GM23338 (cell line): ENCODE results near the gene TICRR. TPM values are rescaled to one million over a fixed set of nuclear protein-coding genes. Genes with fewer than 3 reads are reported as not detected.

Experiments
- ATAC-seq: fragments of 200-7000 bp; cut with Tn5 transposase; 3 replicates; pipeline ENCODE4 v1.9.1; 2020
- DNase-seq: peaks from one replicate; pipeline ENCODE4 v3.0.0-alpha.2; 2015; ENCODE audit warnings: low spot score
- H2AFZ ChIP-seq: fragments of 200-600 bp; sonication (generic); 2 replicates; pipeline ENCODE4 v1.8.0; 2016; ENCODE audit warnings: antibody characterized with exemption, mild to moderate bottlenecking, moderate library complexity
- H3F3A ChIP-seq: fragments of 200-600 bp; sonication (generic); replicated peaks from 2 replicates; pipeline ENCODE4 v1.8.0; 2017; ENCODE audit warnings: antibody characterized with exemption, mixed run types, low read depth
- H3K27ac ChIP-seq: fragments of 200-600 bp; sonication (generic); 2 replicates; pipeline ENCODE4 v1.6.1; 2016; ENCODE audit warnings: low read depth
- H3K27me3 ChIP-seq: fragments of 200-600 bp; sonication (generic); 2 replicates; pipeline ENCODE4 v1.8.0; 2016; ENCODE audit warnings: mild to moderate bottlenecking, mixed run types, moderate library complexity; ENCODE audit not compliant: insufficient read depth
- H3K36me3 ChIP-seq: fragments of 200-600 bp; sonication (generic); 2 replicates; pipeline ENCODE4 v1.8.0; 2016; ENCODE audit warnings: mild to moderate bottlenecking; ENCODE audit not compliant: insufficient read depth
- H3K4me1 ChIP-seq: fragments of 200-600 bp; sonication (generic); 2 replicates; pipeline ENCODE4 v1.8.0; 2016; ENCODE audit warnings: mild to moderate bottlenecking, moderate library complexity; ENCODE audit not compliant: insufficient read depth
- H3K4me2 ChIP-seq: fragments of 200-600 bp; sonication (generic); 2 replicates; pipeline ENCODE4 v1.7.1; 2017; ENCODE audit warnings: mixed run types
- H3K4me3 ChIP-seq: fragments of 200-600 bp; sonication (generic); 2 replicates; pipeline ENCODE4 v1.6.1; 2016; ENCODE audit warnings: mixed run types
- H3K79me2 ChIP-seq: fragments of 200-600 bp; sonication (generic); replicated peaks from 2 replicates; pipeline ENCODE4 v1.8.0; 2017; ENCODE audit warnings: mild to moderate bottlenecking; ENCODE audit not compliant: insufficient read depth
- H3K9me2 ChIP-seq: fragments of 200-600 bp; sonication (generic); 2 replicates; pipeline ENCODE4 v1.8.0; 2017; ENCODE audit not compliant: insufficient read depth
- H4K20me1 ChIP-seq: fragments of 200-600 bp; sonication (generic); replicated peaks from 2 replicates; pipeline ENCODE4 v1.8.0; 2017; ENCODE audit warnings: mild to moderate bottlenecking; ENCODE audit not compliant: insufficient read depth
- H3K27ac Mint-ChIP-seq: 2 replicates; pipeline ENCODE4 v1.8.0; 2020; ENCODE audit warnings: inconsistent platforms, mild to moderate bottlenecking, moderate library complexity, mixed read lengths
- H3K27me3 Mint-ChIP-seq: 3 replicates; pipeline ENCODE4 v1.8.0; 2022; ENCODE audit warnings: low read depth, mild to moderate bottlenecking, moderate library complexity, mixed read lengths, inconsistent platforms; ENCODE audit not compliant: insufficient read depth, poor library complexity
- H3K36me3 Mint-ChIP-seq: 3 replicates; pipeline ENCODE4 v1.8.0; 2021; ENCODE audit warnings: low read depth, mild to moderate bottlenecking, inconsistent platforms, moderate library complexity, mixed read lengths
- H3K4me1 Mint-ChIP-seq: 3 replicates; pipeline ENCODE4 v1.8.0; 2020; ENCODE audit warnings: mild to moderate bottlenecking, inconsistent platforms, mixed read lengths
- H3K4me3 Mint-ChIP-seq: 3 replicates; pipeline ENCODE4 v1.8.0; 2021; ENCODE audit warnings: moderate library complexity, mild to moderate bottlenecking, inconsistent platforms, mixed read lengths
- H3K9me3 Mint-ChIP-seq: 3 replicates; pipeline ENCODE4 v1.8.0; 2020; ENCODE audit warnings: moderate library complexity, mild to moderate bottlenecking, inconsistent platforms, mixed read lengths
- EZH2 ChIP-seq: fragments of 200-600 bp; sonication (generic); IDR thresholded peaks from one replicate; pipeline ENCODE4 v1.8.0; 2017; ENCODE audit warnings: antibody characterized with exemption, mild to moderate bottlenecking, low read depth; ENCODE audit not compliant: unreplicated experiment
- JUNB ChIP-seq: IDR thresholded peaks from one replicate; pipeline ENCODE4 v1.6.1; 2016; ENCODE audit warnings: antibody characterized with exemption; ENCODE audit not compliant: unreplicated experiment
- ZNF114 ChIP-seq: fragments of 250-450 bp; sonication (Bioruptor Pico); IDR thresholded peaks from 2 replicates; pipeline ENCODE4 v1.5.0; 2020; ENCODE audit warnings: mild to moderate bottlenecking, moderate library complexity
- polyA plus RNA-seq: library from polyadenylated mRNA; unstranded; fragments of >200 nt; fragmentation: Nextera tagmentation; extraction: Ambion mirVana; gene quantifications from 2 replicates; pipeline ENCODE4 v1.2.1, GENCODE V29; 2016
- total RNA-seq: library from RNA; depleted of rRNA; stranded (reverse); fragments of >200 nt; shearing (Covaris generic); gene quantifications from 2 replicates; pipeline ENCODE4 v1.2.3, GENCODE V29; 2014
- TF ChIP-seq, protein P1 (sequence below): IDR thresholded peaks from one replicate; pipeline ENCODE4 v1.6.1; 2018; ENCODE audit warnings: antibody characterized with exemption; ENCODE audit not compliant: unreplicated experiment
- TF ChIP-seq, protein P2 (sequence below): IDR thresholded peaks from 2 replicates; pipeline ENCODE4 v1.6.1; 2016; ENCODE audit warnings: antibody characterized with exemption
- TF ChIP-seq, protein P3 (sequence below), 2 experiments: fragments of 200-600 bp in 1 of 2; sonication (generic) in 1 of 2; conservative IDR thresholded peaks; 2 replicates each; pipeline versions ENCODE4 v1.5.1 to v1.6.1; 2016 to 2017; ENCODE audit warnings: antibody characterized with exemption in 2 of 2, low read depth in 2 of 2, mild to moderate bottlenecking in 2 of 2, moderate library complexity in 1 of 2

The TICRR gene
- total and polyA plus RNA-seq, 2 experiments from 2014 or later: 11.2 to 42.3 TPM

DNA sequence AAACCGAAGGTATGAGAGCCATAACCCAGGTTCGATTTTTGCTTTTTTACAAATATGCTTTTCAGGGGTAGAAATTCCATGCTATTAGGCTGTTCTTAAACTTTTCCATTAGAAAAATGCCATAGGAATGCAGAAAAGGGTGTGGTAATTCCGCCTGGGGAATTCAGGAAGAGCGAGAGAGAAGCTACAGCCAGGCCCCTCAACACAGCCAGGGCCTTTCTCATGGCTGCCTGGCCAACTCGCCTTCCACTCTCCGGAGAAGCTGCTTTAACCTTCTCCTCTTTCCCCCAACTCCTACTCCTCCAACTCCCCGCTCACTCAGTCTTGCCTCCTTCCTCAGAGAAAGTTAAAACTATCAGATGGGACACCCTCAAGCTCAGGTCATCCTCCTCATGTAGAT lies 9.1 kb upstream of the TICRR start (continued):
- TF ChIP-seq, protein P1, sequence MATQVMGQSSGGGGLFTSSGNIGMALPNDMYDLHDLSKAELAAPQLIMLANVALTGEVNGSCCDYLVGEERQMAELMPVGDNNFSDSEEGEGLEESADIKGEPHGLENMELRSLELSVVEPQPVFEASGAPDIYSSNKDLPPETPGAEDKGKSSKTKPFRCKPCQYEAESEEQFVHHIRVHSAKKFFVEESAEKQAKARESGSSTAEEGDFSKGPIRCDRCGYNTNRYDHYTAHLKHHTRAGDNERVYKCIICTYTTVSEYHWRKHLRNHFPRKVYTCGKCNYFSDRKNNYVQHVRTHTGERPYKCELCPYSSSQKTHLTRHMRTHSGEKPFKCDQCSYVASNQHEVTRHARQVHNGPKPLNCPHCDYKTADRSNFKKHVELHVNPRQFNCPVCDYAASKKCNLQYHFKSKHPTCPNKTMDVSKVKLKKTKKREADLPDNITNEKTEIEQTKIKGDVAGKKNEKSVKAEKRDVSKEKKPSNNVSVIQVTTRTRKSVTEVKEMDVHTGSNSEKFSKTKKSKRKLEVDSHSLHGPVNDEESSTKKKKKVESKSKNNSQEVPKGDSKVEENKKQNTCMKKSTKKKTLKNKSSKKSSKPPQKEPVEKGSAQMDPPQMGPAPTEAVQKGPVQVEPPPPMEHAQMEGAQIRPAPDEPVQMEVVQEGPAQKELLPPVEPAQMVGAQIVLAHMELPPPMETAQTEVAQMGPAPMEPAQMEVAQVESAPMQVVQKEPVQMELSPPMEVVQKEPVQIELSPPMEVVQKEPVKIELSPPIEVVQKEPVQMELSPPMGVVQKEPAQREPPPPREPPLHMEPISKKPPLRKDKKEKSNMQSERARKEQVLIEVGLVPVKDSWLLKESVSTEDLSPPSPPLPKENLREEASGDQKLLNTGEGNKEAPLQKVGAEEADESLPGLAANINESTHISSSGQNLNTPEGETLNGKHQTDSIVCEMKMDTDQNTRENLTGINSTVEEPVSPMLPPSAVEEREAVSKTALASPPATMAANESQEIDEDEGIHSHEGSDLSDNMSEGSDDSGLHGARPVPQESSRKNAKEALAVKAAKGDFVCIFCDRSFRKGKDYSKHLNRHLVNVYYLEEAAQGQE: no peak
- TF ChIP-seq JUNB: no peak
- TF ChIP-seq, protein P2, sequence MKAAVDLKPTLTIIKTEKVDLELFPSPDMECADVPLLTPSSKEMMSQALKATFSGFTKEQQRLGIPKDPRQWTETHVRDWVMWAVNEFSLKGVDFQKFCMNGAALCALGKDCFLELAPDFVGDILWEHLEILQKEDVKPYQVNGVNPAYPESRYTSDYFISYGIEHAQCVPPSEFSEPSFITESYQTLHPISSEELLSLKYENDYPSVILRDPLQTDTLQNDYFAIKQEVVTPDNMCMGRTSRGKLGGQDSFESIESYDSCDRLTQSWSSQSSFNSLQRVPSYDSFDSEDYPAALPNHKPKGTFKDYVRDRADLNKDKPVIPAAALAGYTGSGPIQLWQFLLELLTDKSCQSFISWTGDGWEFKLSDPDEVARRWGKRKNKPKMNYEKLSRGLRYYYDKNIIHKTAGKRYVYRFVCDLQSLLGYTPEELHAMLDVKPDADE: no peak

DNA sequence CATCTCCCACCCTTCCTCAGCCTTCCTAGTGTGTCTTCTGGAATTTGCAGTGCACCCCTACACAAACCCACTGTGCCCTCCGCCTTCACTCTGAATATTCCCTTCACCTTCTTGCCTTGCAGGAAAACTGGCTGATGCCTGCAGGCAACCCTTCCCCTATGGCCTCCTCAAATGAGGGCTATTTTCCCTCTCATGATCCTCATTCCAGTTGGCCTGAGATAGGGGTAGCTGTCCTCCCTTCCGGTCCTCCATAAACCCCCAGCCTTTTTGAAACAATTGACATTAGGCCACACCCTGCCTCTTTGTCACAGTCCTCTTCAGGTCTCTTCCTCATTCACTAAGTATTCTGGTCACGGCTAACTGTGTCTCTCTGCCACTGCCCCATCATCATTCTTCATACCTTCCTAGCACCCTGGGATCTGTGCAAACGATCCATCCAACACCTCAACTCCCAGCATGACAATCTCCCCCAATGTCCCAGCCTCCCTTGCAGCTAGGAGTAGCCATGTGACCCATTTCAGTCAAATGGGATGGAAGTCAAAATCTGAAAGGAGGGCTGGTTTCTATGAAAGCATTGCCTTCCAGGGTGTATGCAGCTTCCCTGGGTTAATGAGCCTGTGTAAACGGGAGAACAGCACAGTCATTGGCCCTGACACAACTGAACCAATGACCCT lies 8.5 kb upstream of the TICRR start:
- H3K4me2 ChIP-seq: no peak overlapping the region
- no peaks in the 10 kb centered on the region for H3K27me3 ChIP-seq
- Mint-ChIP-seq H3K4me3 (no peak overlapping the region), H3K36me3 (peaks cover 3% of the 10 kb centered on the region; the same call in 1 of the 3 replicates), H3K9me3 (peaks cover 12% of the 10 kb centered on the region), H3K4me1 (no peaks in the 10 kb centered on the region), H3K27me3 (peaks cover 11% of the 10 kb centered on the region), H3K27ac (no peak overlapping the region)
- no peaks in the 10 kb centered on the region for H4K20me1 ChIP-seq
- DNase-seq (no peak), ATAC-seq (no peak)
- no peak overlapping the region for H2AFZ ChIP-seq
- H3F3A ChIP-seq: no peaks in the 10 kb centered on the region
- H3K79me2 ChIP-seq: no peaks in the 10 kb centered on the region
- peaks cover 4% of the 10 kb centered on the region; the same call in 1 of the 2 replicates for H3K4me1 ChIP-seq
- H3K36me3 ChIP-seq: no peaks in the 10 kb centered on the region
- H3K9me2 ChIP-seq: no peaks in the 10 kb centered on the region
- no peak overlapping the region for H3K4me3 ChIP-seq
- H3K27ac ChIP-seq: no peak overlapping the region
- no peak for TF ChIP-seq ZNF114 (CRISPR knock-in tag)
- TF ChIP-seq, protein P2: no peak

DNA sequence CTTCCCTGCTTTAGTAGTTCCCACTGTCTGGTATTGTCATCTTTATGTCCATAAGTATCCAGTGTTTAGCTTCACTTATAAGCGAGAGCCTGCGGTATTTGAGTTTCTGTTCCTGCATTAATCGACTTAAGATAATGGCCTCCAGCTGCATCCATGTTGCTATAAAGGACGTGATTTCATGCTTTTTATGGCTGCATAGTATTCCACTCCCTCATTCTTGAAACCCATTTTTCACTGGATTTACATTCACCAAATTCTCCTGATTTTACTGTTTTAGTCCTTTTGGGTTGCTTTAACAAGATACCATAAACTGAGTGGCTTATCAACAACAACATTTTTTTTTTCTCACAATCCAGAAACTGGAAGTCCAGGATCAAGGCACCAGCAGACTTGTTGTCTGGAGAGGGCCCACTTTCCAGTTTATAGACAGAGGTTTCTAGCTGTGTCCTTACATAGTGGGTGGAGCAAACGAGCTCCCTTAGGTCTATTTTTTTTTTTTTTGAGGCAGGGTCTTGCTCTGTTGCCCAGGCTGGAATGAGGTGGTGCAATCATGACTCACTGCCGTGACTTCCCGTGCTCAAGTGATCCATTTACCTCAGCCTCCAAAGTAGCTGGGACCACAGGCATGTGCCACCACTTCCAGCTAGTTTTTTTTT lies 6.1 kb upstream of the TICRR start:
- no peak for DNase-seq
- Histone ChIP-seq H3K4me3 (no peak overlapping the region), H3K4me2 (no peak overlapping the region), H3K27ac (no peak overlapping the region), H3K36me3 (no peaks in the 10 kb centered on the region), H3K4me1 (peaks cover 4% of the 10 kb centered on the region; the same call in 1 of the 2 replicates), H3K79me2 (no peaks in the 10 kb centered on the region), H2AFZ (no peak overlapping the region), H3K9me2 (no peaks in the 10 kb centered on the region), H3K27me3 (no peaks in the 10 kb centered on the region), H4K20me1 (no peaks in the 10 kb centered on the region), H3F3A (no peaks in the 10 kb centered on the region)
- no peak overlapping the region for H3K27ac Mint-ChIP-seq
- H3K4me3 Mint-ChIP-seq: no peak overlapping the region
- no peak for ATAC-seq
- H3K4me1 Mint-ChIP-seq: no peaks in the 10 kb centered on the region
- peaks cover 11% of the 10 kb centered on the region for H3K27me3 Mint-ChIP-seq
- H3K9me3 Mint-ChIP-seq: peaks cover 12% of the 10 kb centered on the region
- TF ChIP-seq, protein P3, sequence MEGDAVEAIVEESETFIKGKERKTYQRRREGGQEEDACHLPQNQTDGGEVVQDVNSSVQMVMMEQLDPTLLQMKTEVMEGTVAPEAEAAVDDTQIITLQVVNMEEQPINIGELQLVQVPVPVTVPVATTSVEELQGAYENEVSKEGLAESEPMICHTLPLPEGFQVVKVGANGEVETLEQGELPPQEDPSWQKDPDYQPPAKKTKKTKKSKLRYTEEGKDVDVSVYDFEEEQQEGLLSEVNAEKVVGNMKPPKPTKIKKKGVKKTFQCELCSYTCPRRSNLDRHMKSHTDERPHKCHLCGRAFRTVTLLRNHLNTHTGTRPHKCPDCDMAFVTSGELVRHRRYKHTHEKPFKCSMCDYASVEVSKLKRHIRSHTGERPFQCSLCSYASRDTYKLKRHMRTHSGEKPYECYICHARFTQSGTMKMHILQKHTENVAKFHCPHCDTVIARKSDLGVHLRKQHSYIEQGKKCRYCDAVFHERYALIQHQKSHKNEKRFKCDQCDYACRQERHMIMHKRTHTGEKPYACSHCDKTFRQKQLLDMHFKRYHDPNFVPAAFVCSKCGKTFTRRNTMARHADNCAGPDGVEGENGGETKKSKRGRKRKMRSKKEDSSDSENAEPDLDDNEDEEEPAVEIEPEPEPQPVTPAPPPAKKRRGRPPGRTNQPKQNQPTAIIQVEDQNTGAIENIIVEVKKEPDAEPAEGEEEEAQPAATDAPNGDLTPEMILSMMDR (conservative IDR thresholded peaks at IDR 0.05; ENCODE audit: low read depth in 2 of 2): no peak
- no peak for TF ChIP-seq EZH2
- TF ChIP-seq, protein P1: no peak
- no peak for TF ChIP-seq JUNB
- peaks cover 3% of the 10 kb centered on the region; the same call in 1 of the 3 replicates for H3K36me3 Mint-ChIP-seq
